H1 (cell line): ENCODE results near the gene PCSK9. TPM values are rescaled to one million over a fixed set of nuclear protein-coding genes. Genes with fewer than 3 reads are reported as not detected.

Experiments
- CTCF ChIA-PET: fragments of 300-600 bp; sonication (Branson Sonifier 250); formaldehyde crosslinking; loops from one replicate; lab custom pipeline; 2021; ENCODE audit not compliant: partially characterized antibody; lab: Charles Lee
- POLR2A ChIA-PET: fragments of 300-600 bp; sonication (Branson Sonifier 250); formaldehyde crosslinking; loops from one replicate; lab custom pipeline; 2021; ENCODE audit warnings: inconsistent platforms; ENCODE audit not compliant: partially characterized antibody; lab: Charles Lee
- DNase-seq, 2 experiments: peaks; one replicate each; pipeline versions ENCODE4 v3.0.0 to v3.0.0-alpha.2; 2010 to 2022; ENCODE audit warnings: low spot score in 2 of 2, low read depth in 1 of 2, mixed read lengths in 1 of 2
- FAIRE-seq: peaks from 2 replicates; lab custom pipeline; 2011; peaks lifted over from hg19 to GRCh38; lab: Jason Lieb, UNC
- H2AFZ ChIP-seq: 2 replicates; pipeline ENCODE4 v1.8.1; 2012; ENCODE audit warnings: low read length, inconsistent platforms
- H2AK5ac ChIP-seq: 2 replicates; pipeline ENCODE4 v1.6.1; 2013; ENCODE audit warnings: low read depth, low read length
- H2BK120ac ChIP-seq: replicated peaks from 2 replicates; pipeline ENCODE3; 2013; ENCODE audit warnings: low read depth, low read length, inconsistent platforms
- H2BK12ac ChIP-seq: 2 replicates; pipeline ENCODE4 v1.6.1; 2013; ENCODE audit warnings: low read depth, low read length
- H2BK15ac ChIP-seq: 2 replicates; pipeline ENCODE4 v1.6.1; 2013; ENCODE audit warnings: low read length
- H2BK20ac ChIP-seq: 2 replicates; pipeline ENCODE4 v1.6.1; 2013; ENCODE audit warnings: low read length
- H2BK5ac ChIP-seq: 2 replicates; pipeline ENCODE4 v1.6.1; 2013; ENCODE audit warnings: low read depth, low read length
- H3K14ac ChIP-seq: 2 replicates; pipeline ENCODE4 v1.6.1; 2013; ENCODE audit warnings: inconsistent platforms; ENCODE audit not compliant: insufficient read length
- H3K18ac ChIP-seq: 2 replicates; pipeline ENCODE4 v1.6.1; 2013; ENCODE audit warnings: low read length; ENCODE audit errors: extremely low read depth
- H3K23ac ChIP-seq: 2 replicates; pipeline ENCODE4 v1.6.1; 2013; ENCODE audit warnings: inconsistent platforms; ENCODE audit not compliant: insufficient read length
- H3K23me2 ChIP-seq: 2 replicates; pipeline ENCODE4 v1.6.1; 2013; ENCODE audit warnings: low read depth, low read length
- H3K27ac ChIP-seq: 2 replicates; pipeline ENCODE4 v1.6.1; 2011; ENCODE audit warnings: low read depth, low read length, inconsistent platforms
- H3K27me3 ChIP-seq, 4 experiments: replicated peaks in 1 of 4; 1 replicate in 1 of 4; 2 replicates in 3 of 4; pipeline versions ENCODE4 v1.6.1 to v1.8.1; 2011 to 2013; ENCODE audit warnings: low read length in 3 of 4, mild to moderate bottlenecking in 3 of 4, inconsistent platforms in 2 of 4, mixed read lengths in 2 of 4, moderate library complexity in 1 of 4; ENCODE audit not compliant: control insufficient read depth in 3 of 4, insufficient read depth in 3 of 4; ENCODE audit errors: extremely low read depth in 1 of 4
- H3K36me3 ChIP-seq, 4 experiments: 2 replicates each; pipeline versions ENCODE4 v1.6.1 to v1.8.1; 2011 to 2013; ENCODE audit warnings: mild to moderate bottlenecking in 4 of 4, low read length in 3 of 4, moderate library complexity in 2 of 4, control low read depth in 1 of 4, inconsistent platforms in 1 of 4; ENCODE audit not compliant: insufficient read depth in 4 of 4, control insufficient read depth in 2 of 4
- H3K4ac ChIP-seq: replicated peaks from 2 replicates; pipeline ENCODE3; 2013; ENCODE audit warnings: low read length, low read depth, mixed read lengths, inconsistent platforms; ENCODE audit not compliant: insufficient read length
- H3K4me1 ChIP-seq, 4 experiments: replicated peaks in 1 of 4; 1 replicate in 1 of 4; 2 replicates in 3 of 4; pipeline versions ENCODE4 v1.6.1 to v1.8.1; 2011 to 2013; ENCODE audit warnings: low read length in 3 of 4, inconsistent platforms in 2 of 4, mixed read lengths in 1 of 4; ENCODE audit not compliant: insufficient read depth in 4 of 4, control insufficient read depth in 3 of 4
- H3K4me2 ChIP-seq, 2 experiments: 2 replicates each; pipeline versions ENCODE4 v1.6.1 to v1.8.1; 2011 to 2013; ENCODE audit warnings: low read depth in 2 of 2, low read length in 2 of 2, control low read depth in 1 of 2, inconsistent platforms in 1 of 2, mild to moderate bottlenecking in 1 of 2; ENCODE audit not compliant: insufficient read depth in 1 of 2
- H3K4me3 ChIP-seq, 4 experiments: fragments of 200-600, 300-600 bp in 1 of 4; sonication (generic), shearing (Covaris generic), sonication (Bioruptor Twin) in 1 of 4; 2 replicates each; pipeline versions ENCODE4 v1.5.1 to v1.8.1; 2011 to 2016; ENCODE audit warnings: low read length in 4 of 4, low read depth in 3 of 4, control low read depth in 2 of 4, inconsistent platforms in 2 of 4, mild to moderate bottlenecking in 2 of 4, mixed read lengths in 1 of 4, moderate library complexity in 1 of 4; ENCODE audit not compliant: insufficient read depth in 2 of 4; ENCODE audit errors: extremely low read depth in 1 of 4
- H3K56ac ChIP-seq: replicated peaks from 2 replicates; pipeline ENCODE3; 2013; ENCODE audit warnings: low read depth, mild to moderate bottlenecking, mixed read lengths, low read length, inconsistent platforms; ENCODE audit not compliant: insufficient read length
- H3K79me1 ChIP-seq: 2 replicates; pipeline ENCODE4 v1.6.1; 2013; ENCODE audit warnings: low read depth, low read length, control low read depth
- H3K79me2 ChIP-seq, 2 experiments: 2 replicates each; pipeline versions ENCODE4 v1.6.1 to v1.8.1; 2012 to 2013; ENCODE audit warnings: low read length in 2 of 2, mild to moderate bottlenecking in 2 of 2, inconsistent platforms in 1 of 2; ENCODE audit not compliant: insufficient read depth in 2 of 2, control insufficient read depth in 1 of 2
- H3K9ac ChIP-seq, 4 experiments: replicated peaks in 1 of 4; 1 replicate in 1 of 4; 2 replicates in 3 of 4; pipeline versions ENCODE4 v1.6.1 to v1.8.1; 2011 to 2013; ENCODE audit warnings: low read depth in 3 of 4, low read length in 3 of 4, control low read depth in 2 of 4, mild to moderate bottlenecking in 2 of 4, moderate library complexity in 2 of 4, inconsistent platforms in 1 of 4; ENCODE audit errors: extremely low read depth in 1 of 4
- H3K9me3 ChIP-seq, 2 experiments: 2 replicates each; pipeline versions ENCODE4 v1.6.1 to v1.8.1; 2012 to 2013; ENCODE audit warnings: mild to moderate bottlenecking in 2 of 2, moderate library complexity in 2 of 2, control low read depth in 1 of 2, inconsistent platforms in 1 of 2, low read depth in 1 of 2, low read length in 1 of 2, mixed read lengths in 1 of 2; ENCODE audit not compliant: insufficient read depth in 2 of 2
- H4K20me1 ChIP-seq, 2 experiments: replicated peaks in 1 of 2; 2 replicates each; pipeline versions ENCODE3 to v1.8.1; 2011 to 2013; ENCODE audit warnings: inconsistent platforms in 2 of 2, low read length in 2 of 2, mild to moderate bottlenecking in 1 of 2; ENCODE audit not compliant: insufficient read depth in 2 of 2, control insufficient read depth in 1 of 2
- H4K5ac ChIP-seq: 2 replicates; pipeline ENCODE4 v1.6.1; 2013; ENCODE audit warnings: low read length, low read depth, mixed read lengths, inconsistent platforms; ENCODE audit not compliant: insufficient read length
- H4K8ac ChIP-seq: 2 replicates; pipeline ENCODE4 v1.8.0; 2013; ENCODE audit warnings: mild to moderate bottlenecking, moderate library complexity, low read length, inconsistent platforms; ENCODE audit not compliant: insufficient read depth; ENCODE audit errors: extremely low read depth
- H4K91ac ChIP-seq: replicated peaks from 2 replicates; pipeline ENCODE3; 2013; ENCODE audit warnings: low read length, mixed read lengths, inconsistent platforms; ENCODE audit not compliant: insufficient read length
- BACH1 ChIP-seq: IDR thresholded peaks from 2 replicates; pipeline ENCODE4 v1.6.1; 2012; ENCODE audit warnings: low read length, improper control_type of control experiment
- BRCA1 ChIP-seq: IDR thresholded peaks from 2 replicates; pipeline ENCODE4 v1.6.1; 2012; ENCODE audit warnings: low read depth, low read length, improper control_type of control experiment
- CTBP2 ChIP-seq: IDR thresholded peaks from 2 replicates; pipeline ENCODE4 v1.7.0; 2011; ENCODE audit warnings: borderline replicate concordance, mild to moderate bottlenecking, moderate library complexity, mixed read lengths, low read length; ENCODE audit not compliant: insufficient read depth, insufficient read length
- GTF2F1 ChIP-seq: IDR thresholded peaks from 2 replicates; pipeline ENCODE4 v1.6.1; 2012; ENCODE audit warnings: low read depth, low read length, improper control_type of control experiment, borderline replicate concordance
- POLR2A ChIP-seq, 2 experiments: IDR thresholded peaks; 1 replicate in 1 of 2; 2 replicates in 1 of 2; pipeline ENCODE4 v1.6.1; 2011; ENCODE audit warnings: low read depth in 2 of 2, low read length in 2 of 2, mild to moderate bottlenecking in 2 of 2; ENCODE audit errors: control extremely low read depth in 1 of 2
- RAD21 ChIP-seq, 2 experiments: IDR thresholded peaks in 1 of 2; conservative IDR thresholded peaks in 1 of 2; 2 replicates each; pipeline ENCODE4 v1.6.1; 2011; ENCODE audit warnings: low read depth in 2 of 2, low read length in 2 of 2, improper control_type of control experiment in 1 of 2, inconsistent platforms in 1 of 2, mild to moderate bottlenecking in 1 of 2, moderate library complexity in 1 of 2
- TAF1 ChIP-seq: IDR thresholded peaks from 2 replicates; pipeline ENCODE4 v1.6.1; 2011; ENCODE audit warnings: mild to moderate bottlenecking, low read depth, low read length
- TBP ChIP-seq: IDR thresholded peaks from 2 replicates; pipeline ENCODE4 v1.6.1; 2011; ENCODE audit warnings: low read depth, low read length, improper control_type of control experiment
- WGBS, 2 experiments: shearing (Covaris generic) in 1 of 2; methylation state at CpG; one replicate each; pipeline versions ENCODE4 v1.1.6 to v1.1.7; 2013 to 2015; ENCODE audit warnings: low lambda C conversion rate in 2 of 2, mixed read lengths in 2 of 2, inconsistent platforms in 1 of 2, low coverage in 1 of 2, missing lambda C conversion rate in 1 of 2; ENCODE audit not compliant: insufficient replicate concordance in 2 of 2, insufficient coverage in 1 of 2, insufficient read length in 1 of 2; ENCODE audit errors: extremely low coverage in 1 of 2, missing lambda C conversion rate in 1 of 2; 5-methylcytosine and 5-hydroxymethylcytosine counted together
- polyA plus RNA-seq, 7 experiments: library from polyadenylated mRNA; depleted of rRNA in 3 of 7; stranded (reverse) in 5 of 7; unstranded in 2 of 7; fragments of >200 nt in 5 of 7; fragments of 200-250 nt in 2 of 7; gene quantifications; 1 replicate in 5 of 7; 2 replicates in 1 of 7; 4 replicates in 1 of 7; pipeline versions ENCODE4 v1.2.1 to v1.2.3, GENCODE V29; 2011 to 2013; ENCODE audit warnings: missing spikeins in 2 of 7, mixed read lengths in 2 of 7
- total RNA-seq: library from RNA; stranded (reverse); fragmentation: NEBNext Ultra II Directional; extraction: Animal tissue kit (Norgen Biotek cat#: 25700); gene quantifications from 2 replicates; pipeline ENCODE4 v1.2.1, GENCODE V29; 2021
- TF ChIP-seq, protein P1 (sequence below): IDR thresholded peaks from 2 replicates; pipeline ENCODE4 v1.6.1; 2012; ENCODE audit warnings: inconsistent platforms

PCSK9 gene
- total and polyA plus RNA-seq, 2 of the 8 experiments (the other 6 are each of a cell fraction or from before 2014, with no cell fraction given): 22.3 to 32.3 TPM

DNA sequence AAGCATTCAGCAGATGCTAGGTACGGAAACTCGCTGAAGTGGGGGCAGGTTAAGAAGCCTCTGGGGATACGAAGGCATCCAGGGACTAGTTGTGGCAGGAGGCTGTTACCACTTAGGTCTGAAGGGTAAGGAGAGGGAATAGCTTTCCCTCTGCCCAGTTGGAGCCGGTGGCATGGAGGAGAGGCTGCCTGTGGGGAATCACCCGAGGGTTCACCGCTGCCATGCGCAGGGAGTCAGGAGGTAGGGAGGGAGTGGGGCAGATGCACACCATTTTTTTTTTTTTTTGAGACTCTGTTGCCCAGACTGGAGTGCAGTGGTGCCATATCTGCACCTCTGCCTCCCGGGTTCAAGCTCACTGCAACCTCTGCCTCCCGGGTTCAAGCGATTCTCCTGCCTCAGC is 6.1 kb downstream of the PCSK9 start:
- H3K9me3 ChIP-seq: no peaks in the 10 kb centered on the region
- H4K20me1 ChIP-seq: peaks cover 0 to 41% of the 10 kb centered on the region in 2 experiments
- H3K23ac ChIP-seq: no peak overlapping the region
- H3K4me2 ChIP-seq: no peak overlapping the region
- no peak overlapping the region for H3K18ac ChIP-seq
- no peak overlapping the region for H2BK120ac ChIP-seq
- H3K36me3 ChIP-seq: peaks cover 0 to 17% (median 0%) of the 10 kb centered on the region in 4 experiments; a peak in 1 of 8 replicates
- H4K91ac ChIP-seq: no peak overlapping the region
- H3K23me2 ChIP-seq: peaks cover 3% of the 10 kb centered on the region; the same call in 1 of the 2 replicates
- H2BK12ac ChIP-seq: no peak overlapping the region
- H2AFZ ChIP-seq: no peak overlapping the region
- no peak overlapping the region for H2BK15ac ChIP-seq
- CTCF ChIA-PET: interaction anchor here (0.7 to 2.1 kb wide), 5 partner anchors 13 to 100 kb away, joined by 3 to 6 read pairs (median 4); no protein-coding TSS in a partner anchor
- POLR2A ChIA-PET: no interaction called here
- H2BK20ac ChIP-seq: no peak overlapping the region
- no peak overlapping the region for H2BK5ac ChIP-seq
- WGBS, 2 experiments: 98% methylated on average over 10 of the region's 10 CpGs; no CpG with 5 or more reads in 1 of the 2 experiments
- peaks cover 6 to 16% of the 10 kb centered on the region in 2 experiments; a peak in 2 of 4 replicates for H3K79me2 ChIP-seq
- no peak overlapping the region for H4K8ac ChIP-seq
- H3K27ac ChIP-seq: no peak overlapping the region
- TF ChIP-seq BACH1: no peak
- TF ChIP-seq POLR2A (IDR thresholded peaks at IDR 0.05; ENCODE audit: control extremely low read depth in 1 of 2, low read depth in 2 of 2, low read length in 2 of 2): no peak
- TF ChIP-seq GTF2F1: no peak
- TF ChIP-seq TBP: no peak
- no peak for TF ChIP-seq CTBP2
- TF ChIP-seq, protein P1, sequence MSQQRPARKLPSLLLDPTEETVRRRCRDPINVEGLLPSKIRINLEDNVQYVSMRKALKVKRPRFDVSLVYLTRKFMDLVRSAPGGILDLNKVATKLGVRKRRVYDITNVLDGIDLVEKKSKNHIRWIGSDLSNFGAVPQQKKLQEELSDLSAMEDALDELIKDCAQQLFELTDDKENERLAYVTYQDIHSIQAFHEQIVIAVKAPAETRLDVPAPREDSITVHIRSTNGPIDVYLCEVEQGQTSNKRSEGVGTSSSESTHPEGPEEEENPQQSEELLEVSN: no peak
- no peak for TF ChIP-seq RAD21 (IDR thresholded peaks at IDR 0.05 in 1 of 2, conservative IDR thresholded peaks at IDR 0.05 in 1 of 2; ENCODE audit: low read depth in 2 of 2, low read length in 2 of 2)
- TF ChIP-seq TAF1: no peak
- TF ChIP-seq BRCA1: no peak
- no peak overlapping the region for H2AK5ac ChIP-seq
- no peak overlapping the region for H3K4ac ChIP-seq
- H3K14ac ChIP-seq: no peak overlapping the region
- peaks cover 0 to 4% (median 3%) of the 10 kb centered on the region in 4 experiments; a peak in 4 of 7 replicates for H3K4me1 ChIP-seq
- FAIRE-seq (no peak), DNase-seq (no peak)
- peaks cover 0 to 10% (median 9%) of the 10 kb centered on the region in 4 experiments; a peak in 5 of 7 replicates for H3K27me3 ChIP-seq
- no peak overlapping the region for H3K9ac ChIP-seq
- H4K5ac ChIP-seq: no peak overlapping the region
- no peak overlapping the region for H3K56ac ChIP-seq
- H3K4me3 ChIP-seq: no peak overlapping the region
- H3K79me1 ChIP-seq: no peaks in the 10 kb centered on the region; the same call in none of the 2 replicates
